Stimulated activated CD4-positive, alpha-beta T cell treated with anti-CD3 and anti-CD28 coated beads, Interleukin-4, amount 100 ng/mL, for 24 hours (primary cell): ENCODE data around the gene RPH3AL.
A peak's percentile ranks its signal among the peaks of the same experiment; 100 is the strongest.

Experiments
- DNase-seq: peaks from one replicate; pipeline ENCODE4 v3.0.0-alpha.2; 2020

Gene RPH3AL

DNA sequence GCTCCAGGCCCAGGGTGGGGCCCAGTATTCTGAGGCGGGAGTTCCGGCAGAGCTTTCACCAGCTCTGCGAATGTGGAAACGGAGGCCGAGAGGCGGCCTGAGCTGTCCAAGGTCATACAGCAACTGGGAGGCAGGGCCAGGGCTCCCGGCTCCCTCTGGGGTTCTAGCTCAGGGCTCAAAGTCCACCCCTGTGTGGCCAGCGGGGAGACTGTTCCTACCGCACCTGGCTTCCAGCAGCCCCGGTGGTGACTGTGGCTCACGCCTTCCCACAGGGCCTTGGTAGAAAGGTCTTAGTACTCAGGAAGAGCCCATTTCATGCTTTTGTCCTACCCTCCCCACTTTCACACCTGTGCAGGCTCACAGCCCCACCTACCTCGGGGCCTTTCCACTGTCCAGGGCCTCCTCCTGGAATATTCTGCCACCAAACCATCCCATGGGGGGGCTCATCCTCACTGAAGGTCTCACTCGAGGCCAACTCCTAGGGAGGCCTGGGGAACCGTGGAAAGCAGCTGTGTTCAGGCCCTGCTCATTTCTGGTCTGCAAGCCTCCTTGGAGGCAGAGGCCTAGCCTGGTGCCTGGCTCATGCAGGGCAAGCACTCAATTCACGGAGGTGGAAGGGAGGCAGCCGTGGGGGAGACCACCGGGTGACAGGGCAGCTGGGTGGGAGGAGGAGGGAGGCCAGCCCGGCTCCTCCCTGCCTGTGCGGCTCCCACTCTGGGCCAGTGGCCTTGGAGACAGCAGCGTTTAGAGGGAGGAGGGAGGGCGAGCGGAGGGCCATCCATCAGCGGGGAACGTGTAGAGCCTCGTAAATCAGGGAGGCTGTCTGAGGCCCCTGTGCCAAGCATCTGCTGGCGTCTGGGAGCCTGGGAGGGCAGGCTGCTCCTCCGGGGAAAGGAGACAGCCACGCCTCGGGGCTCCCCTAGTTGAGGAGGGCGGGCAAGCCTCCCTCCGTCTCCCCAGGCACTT lies 158.5 kb downstream of the RPH3AL start:
- no peak for DNase-seq

GRCh38 chr17:193426-193810 lies 159.2 kb downstream of the RPH3AL start:
- DNase-seq, result no peak

GRCh38 chr17:192666-193425 lies 159.8 kb downstream of the RPH3AL start:
- no peak for DNase-seq

DNA sequence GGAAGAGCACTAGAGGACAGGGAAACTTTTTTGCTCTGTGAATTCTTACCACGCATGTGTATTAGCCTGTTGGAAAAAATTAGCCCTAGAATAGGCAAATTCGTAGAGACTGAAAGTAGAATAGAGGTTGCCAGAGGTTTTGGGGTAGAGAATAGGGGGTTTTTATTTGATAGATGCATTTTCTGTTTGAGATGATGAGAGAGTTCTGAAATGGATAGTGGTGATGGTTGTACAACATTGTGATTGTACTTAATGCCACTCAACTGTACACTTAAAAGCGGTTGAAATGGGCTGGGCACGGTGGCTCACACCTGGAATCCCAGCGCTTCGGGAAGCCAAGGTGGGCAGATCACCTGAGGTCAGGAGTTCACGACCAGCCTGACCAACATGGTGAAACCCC lies 163.2 kb downstream of the RPH3AL start:
- no peak for DNase-seq

DNA sequence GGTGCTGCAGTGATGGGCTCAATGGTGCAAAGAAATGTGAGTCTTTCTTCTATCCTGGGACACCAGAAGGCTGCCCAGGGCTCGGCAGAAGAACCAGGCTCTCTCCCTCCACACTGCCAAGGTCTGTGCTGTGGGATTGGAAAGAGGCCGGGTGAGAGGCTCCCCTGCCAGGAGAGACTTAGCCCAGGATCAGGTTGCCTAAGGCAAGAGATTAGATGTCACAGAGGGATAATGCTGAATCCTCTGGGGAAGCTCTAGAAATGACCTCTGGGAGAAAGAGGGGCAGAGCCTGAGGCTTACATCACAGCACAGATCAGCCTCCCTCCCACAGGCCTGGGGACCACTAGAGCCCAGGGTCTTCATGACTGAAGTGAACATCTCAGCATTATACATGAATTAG lies 165.5 kb downstream of the RPH3AL start:
- no peak for DNase-seq

GRCh38 chr17:185445-186138 lies 167.0 kb downstream of the RPH3AL start:
- DNase-seq, result peak; percentile 63

GRCh38 chr17:183021-183420 lies 169.6 kb downstream of the RPH3AL start:
- DNase-seq, result no peak

- no peak for DNase-seq
Measured at GRCh38 chr17:182050-182751, 170.4 kb downstream of the RPH3AL start.

- peak; percentile 15 for DNase-seq
Measured at GRCh38 chr17:181245-182049, 171.2 kb downstream of the RPH3AL start, which contains the start of gene DOC2B. TSS of gene DOC2B (minus strand) at chr17:181650. CDS start at chr17:181479, 171 bp downstream.

- DNase-seq, result no peak
Measured at GRCh38 chr17:180381-181244, 172.0 kb downstream of the RPH3AL start.

DNA sequence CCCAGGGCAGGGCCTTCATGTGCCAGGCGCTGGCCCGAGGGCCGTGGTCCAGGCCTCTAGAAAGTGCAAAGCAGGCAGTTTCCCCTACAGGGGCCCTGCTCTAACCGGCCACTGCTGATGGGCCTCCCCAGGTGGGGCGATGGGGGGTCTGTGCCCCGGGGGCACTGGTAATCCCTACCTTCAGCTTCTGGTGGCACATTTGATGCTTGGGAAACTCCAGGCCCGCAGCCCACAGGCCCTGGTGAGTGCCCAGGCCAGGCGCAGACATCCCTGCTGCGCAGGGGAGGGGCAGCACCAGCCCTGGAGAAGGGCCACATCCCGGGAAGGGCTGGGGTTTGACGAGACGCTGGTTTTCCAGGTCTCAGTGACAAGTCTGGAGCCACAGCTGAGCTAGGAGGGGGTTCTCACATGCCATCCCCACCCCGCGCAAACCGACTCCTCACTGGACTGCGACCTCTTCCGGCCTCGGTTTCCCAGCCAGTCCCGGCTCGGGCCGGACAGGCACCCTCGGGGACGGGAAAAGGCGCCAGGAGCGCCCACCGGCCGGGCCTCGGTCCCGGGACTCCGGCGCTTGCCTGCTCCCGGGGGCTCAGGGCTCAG lies 172.7 kb downstream of the RPH3AL start:
- no peak for DNase-seq

DNA sequence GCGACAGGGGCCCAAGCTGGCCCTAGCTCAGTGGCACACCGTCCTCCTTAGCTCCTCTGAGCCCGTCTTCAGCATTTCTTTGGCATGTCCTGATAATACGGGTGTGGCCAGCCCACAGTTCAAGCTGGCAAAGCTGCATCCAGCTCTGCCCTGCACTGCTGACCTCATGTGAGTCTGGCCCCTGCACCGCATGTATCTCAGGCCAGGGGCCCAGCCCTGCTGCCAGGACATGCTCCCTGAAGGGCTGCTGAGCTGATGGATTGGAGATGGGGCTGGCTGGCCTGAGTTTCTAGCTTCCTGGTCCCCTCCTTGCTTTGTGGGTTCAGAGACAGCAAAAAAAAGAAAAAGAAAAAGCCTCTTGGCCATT lies 173.6 kb downstream of the RPH3AL start:
- DNase-seq, result no peak

GRCh38 chr17:178292-179065 lies 174.1 kb downstream of the RPH3AL start:
- DNase-seq, result no peak

DNA sequence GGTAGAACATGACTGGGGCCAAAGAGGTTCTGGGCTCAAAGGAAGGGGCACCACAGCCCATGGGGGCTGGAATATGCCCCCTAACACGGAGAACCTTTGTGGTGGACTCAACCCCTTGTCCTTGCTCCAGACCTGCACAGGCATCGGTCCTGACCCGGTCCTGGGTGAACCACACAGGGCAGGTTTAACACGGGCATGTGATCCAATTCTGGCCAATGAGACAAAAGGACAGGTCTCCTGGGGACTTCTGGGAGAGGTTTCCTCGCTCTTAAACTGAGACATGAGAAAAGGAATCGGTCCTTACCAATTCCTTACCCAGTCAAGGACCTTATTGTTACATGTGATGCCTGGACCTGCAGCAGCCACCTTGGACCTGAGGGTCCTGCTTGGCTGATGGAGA lies 174.8 kb downstream of the RPH3AL start:
- DNase-seq, result no peak

DNA sequence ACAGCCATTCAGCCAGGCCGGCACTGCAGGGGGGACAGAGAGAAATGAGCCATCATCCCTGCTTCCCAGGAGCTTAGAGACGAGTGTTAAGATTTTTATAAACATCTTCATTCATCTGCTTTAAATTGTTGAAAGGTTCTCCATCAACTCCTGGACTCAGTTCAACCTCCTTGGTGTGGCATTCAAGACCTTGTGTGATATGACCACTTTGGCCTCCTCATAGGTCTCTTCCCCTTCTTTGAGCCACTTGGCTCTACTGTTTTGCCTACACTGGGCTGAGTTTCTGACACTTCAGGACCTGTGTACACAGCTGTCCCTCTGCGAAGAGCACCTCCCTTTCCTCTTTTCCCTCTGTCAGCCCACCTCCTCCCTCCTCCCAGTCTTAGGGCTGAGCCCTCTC lies 175.5 kb downstream of the RPH3AL start:
- DNase-seq, result no peak

GRCh38 chr17:173166-173911 lies 179.3 kb downstream of the RPH3AL start:
- DNase-seq, result no peak

DNA sequence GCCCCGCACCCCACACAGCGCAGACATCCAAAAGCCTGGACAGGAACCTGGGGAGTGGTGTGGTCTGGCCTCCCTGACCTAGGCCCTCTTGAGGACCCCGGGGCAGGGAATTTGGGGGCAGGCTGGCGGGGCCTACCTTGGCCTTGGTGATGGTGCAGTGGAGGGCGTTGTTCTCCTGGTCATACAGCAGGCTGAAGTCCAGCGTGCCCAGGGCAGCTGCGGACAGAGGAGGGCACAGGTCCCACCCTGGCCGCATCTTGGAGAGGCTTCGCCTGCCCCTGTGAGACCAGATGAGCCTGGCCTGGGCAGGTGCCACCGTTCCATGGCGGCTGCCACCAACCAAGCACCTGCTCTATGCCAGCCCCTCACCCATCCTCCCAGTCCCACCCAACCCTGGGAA lies 180.2 kb downstream of the RPH3AL start:
- no peak for DNase-seq

- no peak for DNase-seq
Measured at GRCh38 chr17:171871-172270, 180.7 kb downstream of the RPH3AL start.

GRCh38 chr17:170130-170670 lies 182.4 kb downstream of the RPH3AL start:
- DNase-seq, result no peak
